HG02763 (cell line): Measurements from ENCODE around the gene LTB4R.

Experiments used
- ATAC-seq: cut with Tn5 transposase; IDR thresholded peaks from one replicate; pipeline ENCODE4 v1.9.1; 2021; ENCODE audit warnings: mild to moderate bottlenecking, moderate library complexity; ENCODE audit not compliant: unreplicated experiment

LTB4R gene

GRCh38 chr14:24277606-24278321 lies 33.5 kb upstream of the LTB4R start:
- ATAC-seq: no peak

- no peak for ATAC-seq
Observed at GRCh38 chr14:24278424-24278823, 32.9 kb upstream of the LTB4R start.

- ATAC-seq: peak; percentile 38
Observed at GRCh38 chr14:24279301-24280186, 31.8 kb upstream of the LTB4R start.

GRCh38 chr14:24280797-24281460 lies 30.4 kb upstream of the LTB4R start:
- ATAC-seq: no peak

- no peak for ATAC-seq
Observed at GRCh38 chr14:24281636-24282035, 29.7 kb upstream of the LTB4R start.

- ATAC-seq: no peak
Observed at GRCh38 chr14:24282736-24283135, 28.6 kb upstream of the LTB4R start.

- ATAC-seq: no peak
Observed at GRCh38 chr14:24283796-24284460, 27.4 kb upstream of the LTB4R start.

GRCh38 chr14:24284501-24285035 lies 26.7 kb upstream of the LTB4R start:
- ATAC-seq: no peak

GRCh38 chr14:24285351-24285750 lies 26.0 kb upstream of the LTB4R start:
- ATAC-seq: no peak

- ATAC-seq: no peak
Observed at GRCh38 chr14:24286996-24287395, 24.3 kb upstream of the LTB4R start.

GRCh38 chr14:24289649-24290280 lies 21.5 kb upstream of the LTB4R start:
- no peak for ATAC-seq

GRCh38 chr14:24290746-24291145 lies 20.6 kb upstream of the LTB4R start:
- no peak for ATAC-seq

GRCh38 chr14:24291446-24292117 lies 19.7 kb upstream of the LTB4R start:
- ATAC-seq: no peak

- no peak for ATAC-seq
Observed at GRCh38 chr14:24292118-24292807, 19.0 kb upstream of the LTB4R start.

GRCh38 chr14:24293525-24293924 lies 17.8 kb upstream of the LTB4R start:
- no peak for ATAC-seq

GRCh38 chr14:24296341-24297157 lies 14.8 kb upstream of the LTB4R start:
- ATAC-seq: peak; percentile 42

GRCh38 chr14:24297190-24297964 lies 13.9 kb upstream of the LTB4R start:
- ATAC-seq: peak; percentile 5

- no peak for ATAC-seq
Observed at GRCh38 chr14:24298892-24299254, 12.4 kb upstream of the LTB4R start.
